PC-9 (cell line): ENCODE data around the gene APBA1.

Source experiments
- CTCF ChIP-seq: fragments of 200-600 bp; sonication (generic); conservative IDR thresholded peaks from 2 replicates; pipeline ENCODE4 v1.6.1; 2017; ENCODE audit warnings: mixed run types, antibody characterized with exemption, mild to moderate bottlenecking, moderate library complexity
- EZH2 ChIP-seq: fragments of 200-600 bp; sonication (generic); IDR thresholded peaks from 2 replicates; pipeline ENCODE4 v1.8.0; 2017; ENCODE audit warnings: antibody characterized with exemption, low read depth

- no peak for TF ChIP-seq CTCF
- TF ChIP-seq EZH2, result no peak
Measured at GRCh38 chr9:69620731-69621130, 51.4 kb downstream of the APBA1 start.
